ENCODE results near the gene TMEFF1. TPM values are rescaled to one million over a fixed set of nuclear protein-coding genes. Genes with fewer than 3 reads are reported as not detected.

TMEFF1 gene, protein sequence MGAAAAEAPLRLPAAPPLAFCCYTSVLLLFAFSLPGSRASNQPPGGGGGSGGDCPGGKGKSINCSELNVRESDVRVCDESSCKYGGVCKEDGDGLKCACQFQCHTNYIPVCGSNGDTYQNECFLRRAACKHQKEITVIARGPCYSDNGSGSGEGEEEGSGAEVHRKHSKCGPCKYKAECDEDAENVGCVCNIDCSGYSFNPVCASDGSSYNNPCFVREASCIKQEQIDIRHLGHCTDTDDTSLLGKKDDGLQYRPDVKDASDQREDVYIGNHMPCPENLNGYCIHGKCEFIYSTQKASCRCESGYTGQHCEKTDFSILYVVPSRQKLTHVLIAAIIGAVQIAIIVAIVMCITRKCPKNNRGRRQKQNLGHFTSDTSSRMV
- total RNA-seq: 0.21 and 1.7 TPM in 2 replicates

DNA sequence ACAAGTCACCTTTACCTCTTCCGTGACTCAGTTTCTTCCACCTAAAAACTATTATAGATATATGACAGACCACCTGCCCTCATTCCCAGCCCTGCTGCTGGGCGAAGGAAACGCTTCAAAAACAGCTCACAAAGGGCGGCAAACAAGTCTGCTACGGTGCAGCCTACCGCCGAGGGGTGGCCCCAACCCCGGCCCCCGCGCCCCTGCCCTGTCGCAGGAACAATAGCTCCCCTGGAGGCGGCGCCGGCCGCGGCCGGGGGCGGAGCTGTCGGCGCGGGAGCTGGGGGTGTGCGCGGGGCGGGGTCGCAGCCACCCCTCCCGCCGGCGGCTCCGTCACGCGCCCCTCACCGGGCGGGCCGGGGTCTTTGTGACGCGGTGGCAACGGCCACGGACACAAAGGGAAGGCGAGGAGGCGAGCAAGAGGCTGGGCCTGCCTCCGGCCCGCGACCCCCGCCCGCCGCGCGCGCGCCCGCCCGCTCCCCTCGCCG, at the start of gene TMEFF1:
Gene TMEFF1, plus strand, starts transcription at position 362 of the 488 bp plus-strand sequence. CDS start 396 bp downstream, outside the sequence.

GRCh38 chr9:100426530-100427365, 46.2 kb upstream of the TMEFF1 start, which contains the start of gene MSANTD3:
Gene MSANTD3 (plus strand): TSS chr9:100427143. CDS start chr9:100441939, 14,796 bp downstream.

DNA sequence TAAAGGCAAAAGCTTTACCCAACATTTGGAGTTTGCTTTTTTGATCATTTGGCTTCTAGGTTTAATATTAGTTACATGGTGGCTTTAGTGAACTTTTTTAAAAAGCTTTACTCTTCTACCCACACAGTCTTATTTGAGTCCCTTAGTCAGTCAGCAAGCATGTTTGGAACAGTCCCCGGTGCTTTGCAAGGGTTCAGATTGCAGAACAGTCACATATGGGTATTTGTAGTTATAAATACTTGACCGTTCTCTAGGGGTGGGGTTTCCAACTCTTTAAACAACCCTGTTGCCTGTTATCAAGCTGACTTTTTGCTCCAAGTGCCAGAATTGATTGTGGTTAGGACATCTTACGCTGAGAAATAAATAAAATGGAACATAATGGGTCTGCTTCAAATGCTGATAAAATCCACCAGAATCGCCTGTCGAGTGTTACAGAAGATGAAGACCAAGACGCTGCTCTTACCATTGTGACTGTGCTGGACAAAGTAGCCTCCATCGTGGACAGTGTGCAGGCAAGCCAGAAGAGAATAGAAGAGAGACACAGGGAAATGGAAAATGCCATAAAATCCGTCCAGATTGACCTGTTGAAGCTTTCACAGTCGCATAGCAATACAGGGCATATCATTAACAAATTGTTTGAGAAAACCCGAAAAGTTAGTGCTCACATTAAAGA, 105.0 kb downstream of the TMEFF1 start, which contains the start of gene CAVIN4:
Gene CAVIN4, plus strand, starts transcription at position 304 of the 673 bp plus-strand sequence. Its CDS starts 65 bp downstream, at position 369.

Other genes with a start within 250 kb of the TMEFF1 start
- gene TEX10, start 120.2 kb upstream of the TMEFF1 start, total RNA-seq: 31.3 and 32.8 TPM in 2 replicates
- 35.2 and 66.5 TPM in 2 replicates for gene MSANTD3, start 46.0 kb upstream of the TMEFF1 start, total RNA-seq
- gene CAVIN4, start 104.9 kb downstream of the TMEFF1 start, total RNA-seq: under 0.01 and 0.24 TPM in 2 replicates

Measured in tracheal epithelial cell (primary cell).